Mesenchymal stem cell (in vitro differentiated cells and primary cell): Measurements from ENCODE around the gene COL4A2.

Experiments used
- DNase-seq: peaks from one replicate; pipeline ENCODE4 v3.0.0-alpha.2; 2013
- H2AFZ ChIP-seq: one replicate; pipeline ENCODE4 v1.6.1; 2013; ENCODE audit warnings: low read depth, mild to moderate bottlenecking, control low read depth, inconsistent platforms, low read length, moderate library complexity
- H2AK5ac ChIP-seq: 2 replicates; pipeline ENCODE4 v1.6.1; 2013; ENCODE audit warnings: low read length, moderate library complexity, mild to moderate bottlenecking, inconsistent platforms; ENCODE audit not compliant: severe bottlenecking
- H2BK120ac ChIP-seq: one replicate; pipeline ENCODE4 v1.6.1; 2013; ENCODE audit warnings: low read depth, mild to moderate bottlenecking, inconsistent platforms, low read length, moderate library complexity
- H2BK12ac ChIP-seq, 2 experiments: one replicate each; pipeline ENCODE4 v1.6.1; 2013; ENCODE audit warnings: inconsistent platforms in 2 of 2, low read length in 2 of 2, mild to moderate bottlenecking in 2 of 2, moderate library complexity in 2 of 2, control low read depth in 1 of 2
- H2BK15ac ChIP-seq: one replicate; pipeline ENCODE4 v1.6.1; 2013; ENCODE audit warnings: mild to moderate bottlenecking, low read depth, inconsistent platforms; ENCODE audit not compliant: poor library complexity, severe bottlenecking
- H2BK5ac ChIP-seq: 2 replicates; pipeline ENCODE4 v1.6.1; 2013; ENCODE audit warnings: low read depth, mild to moderate bottlenecking, low read length, control low read depth, inconsistent platforms; ENCODE audit not compliant: poor library complexity, severe bottlenecking
- H3K14ac ChIP-seq, 2 experiments: one replicate each; pipeline ENCODE4 v1.6.1; 2013; ENCODE audit warnings: inconsistent platforms in 2 of 2, low read length in 2 of 2, control low read depth in 1 of 2, mild to moderate bottlenecking in 1 of 2, moderate library complexity in 1 of 2
- H3K18ac ChIP-seq, 2 experiments: one replicate each; pipeline ENCODE4 v1.6.1; 2013; ENCODE audit warnings: inconsistent platforms in 2 of 2, low read length in 2 of 2, control low read depth in 1 of 2, low read depth in 1 of 2, mild to moderate bottlenecking in 1 of 2
- H3K23ac ChIP-seq, 2 experiments: one replicate each; pipeline ENCODE4 v1.6.1; 2013; ENCODE audit warnings: inconsistent platforms in 2 of 2, low read length in 2 of 2, mild to moderate bottlenecking in 2 of 2, moderate library complexity in 2 of 2, control low read depth in 1 of 2
- H3K27ac ChIP-seq: 2 replicates; pipeline ENCODE4 v1.5.1; 2013; ENCODE audit warnings: mild to moderate bottlenecking, moderate library complexity, low read length, control low read depth, inconsistent platforms; ENCODE audit not compliant: poor library complexity, severe bottlenecking
- H3K27me3 ChIP-seq, 2 experiments: 2 replicates each; pipeline versions ENCODE4 v1.6.1 to v1.7.0; 2013; ENCODE audit warnings: low read length in 2 of 2, mild to moderate bottlenecking in 2 of 2, moderate library complexity in 2 of 2, control low read depth in 1 of 2, inconsistent platforms in 1 of 2; ENCODE audit not compliant: control insufficient read depth in 1 of 2, insufficient read depth in 1 of 2
- H3K36me3 ChIP-seq, 2 experiments: 2 replicates each; pipeline versions ENCODE4 v1.6.1 to v1.7.0; 2013; ENCODE audit warnings: low read length in 2 of 2, control low read depth in 1 of 2, inconsistent platforms in 1 of 2, low read depth in 1 of 2, mild to moderate bottlenecking in 1 of 2; ENCODE audit not compliant: insufficient read depth in 2 of 2, control insufficient read depth in 1 of 2
- H3K4ac ChIP-seq, 2 experiments: one replicate each; pipeline ENCODE4 v1.6.1; 2013; ENCODE audit warnings: inconsistent platforms in 2 of 2, low read length in 2 of 2, mild to moderate bottlenecking in 2 of 2, moderate library complexity in 2 of 2, control low read depth in 1 of 2, low read depth in 1 of 2
- H3K4me1 ChIP-seq: 2 replicates; pipeline ENCODE4 v1.6.1; 2013; ENCODE audit warnings: low read depth, low read length, control low read depth; ENCODE audit not compliant: control insufficient read depth, insufficient read depth
- H3K4me2 ChIP-seq: 2 replicates; pipeline ENCODE4 v1.6.1; 2013; ENCODE audit warnings: low read length, mild to moderate bottlenecking, inconsistent platforms; ENCODE audit not compliant: poor library complexity, severe bottlenecking
- H3K4me3 ChIP-seq, 2 experiments: 2 replicates each; pipeline versions ENCODE4 v1.5.1 to v1.7.0; 2013; ENCODE audit warnings: low read length in 2 of 2, mild to moderate bottlenecking in 2 of 2, control low read depth in 1 of 2, low read depth in 1 of 2; ENCODE audit not compliant: insufficient read depth in 1 of 2
- H3K79me1 ChIP-seq: replicated peaks from 2 replicates; pipeline ENCODE4 v1.6.1; 2013; ENCODE audit warnings: mild to moderate bottlenecking, control low read depth, low read length, inconsistent platforms; ENCODE audit not compliant: poor library complexity, severe bottlenecking
- H3K9ac ChIP-seq: 2 replicates; pipeline ENCODE4 v1.7.0; 2013; ENCODE audit warnings: mild to moderate bottlenecking, low read length, moderate library complexity
- H3K9me3 ChIP-seq: 2 replicates; pipeline ENCODE4 v1.7.0; 2013; ENCODE audit warnings: mild to moderate bottlenecking, low read length; ENCODE audit not compliant: control insufficient read depth
- H4K8ac ChIP-seq: one replicate; pipeline ENCODE4 v1.6.1; 2013; ENCODE audit warnings: inconsistent platforms, mild to moderate bottlenecking, low read length, moderate library complexity
- H4K91ac ChIP-seq: one replicate; pipeline ENCODE4 v1.6.1; 2013; ENCODE audit warnings: mild to moderate bottlenecking, low read length, inconsistent platforms
- WGBS: methylation state at CpG from one replicate; pipeline ENCODE4 v1.1.7; 2013; ENCODE audit warnings: mixed read lengths; 5-methylcytosine and 5-hydroxymethylcytosine counted together

COL4A2 gene

DNA sequence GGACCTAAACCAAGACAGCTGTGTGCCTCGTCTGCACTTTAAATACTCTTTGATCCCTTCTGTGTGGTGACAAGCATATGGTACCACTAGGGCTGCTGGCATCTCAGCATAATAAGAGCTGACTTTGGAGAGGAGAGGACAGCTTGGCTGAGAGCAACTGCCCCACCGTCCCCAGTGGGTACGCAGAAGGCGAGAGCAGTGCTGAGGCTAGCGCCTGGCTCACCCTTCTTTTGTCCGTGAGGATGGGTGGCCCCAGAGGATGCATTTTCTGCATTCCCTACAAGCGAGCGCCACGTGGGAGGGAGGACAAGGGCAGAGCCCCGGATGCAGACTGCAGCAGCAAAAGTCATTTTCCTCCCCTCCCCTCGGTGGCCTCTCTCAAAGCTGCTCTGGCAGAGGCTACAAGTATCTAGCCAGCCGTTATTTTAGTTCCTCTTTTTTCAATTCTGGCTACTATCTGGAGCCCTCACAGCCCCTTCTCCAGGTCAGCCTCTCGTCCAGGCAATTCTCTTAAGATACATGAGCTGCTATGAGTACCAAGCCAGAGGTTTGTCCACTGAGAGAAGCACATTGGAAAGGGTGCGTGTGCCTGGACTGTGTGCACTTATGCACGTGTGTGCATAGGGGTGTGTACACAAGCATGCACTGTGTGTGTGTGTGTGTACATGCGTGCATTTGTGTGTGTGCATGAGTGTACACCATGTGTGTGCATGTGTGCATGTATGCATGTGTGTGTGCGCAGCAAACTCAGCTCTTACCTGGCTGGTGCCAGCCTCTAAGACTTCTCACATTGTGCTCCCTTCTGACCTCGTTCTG lies 203.1 kb downstream of the COL4A2 start:
- no peak overlapping the region for H2BK15ac ChIP-seq
- no peak overlapping the region for H2AFZ ChIP-seq
- peak overlapping the region; percentile 78 for H4K91ac ChIP-seq
- H3K18ac ChIP-seq = peak overlapping the region in 1 of 2 experiments; percentile 66
- WGBS = 75% methylated on average over 18 of the region's 18 CpGs
- no peak overlapping the region for H2AK5ac ChIP-seq
- no peaks in the 10 kb centered on the region for H3K79me1 ChIP-seq
- H2BK120ac ChIP-seq = no peak overlapping the region
- H4K8ac ChIP-seq = peak overlapping the region; percentile 66
- H3K36me3 ChIP-seq = peaks cover 56 to 84% of the 10 kb centered on the region in 2 experiments
- peak overlapping the region in 1 of 2 experiments; percentile 52 for H3K4ac ChIP-seq
- H3K9me3 ChIP-seq = no peaks in the 10 kb centered on the region
- H3K14ac ChIP-seq = peak overlapping the region in 1 of 2 experiments; percentile 53
- no peak for DNase-seq
- no peak overlapping the region for H3K9ac ChIP-seq
- peak overlapping the region in 1 of 2 experiments; percentile 22 for H2BK12ac ChIP-seq
- H3K23ac ChIP-seq = no peak overlapping the region
- H3K27me3 ChIP-seq = no peaks in the 10 kb centered on the region
- no peak overlapping the region for H3K4me2 ChIP-seq
- H3K4me1 ChIP-seq = peaks cover 30% of the 10 kb centered on the region
- H3K27ac ChIP-seq = no peak overlapping the region
- H2BK5ac ChIP-seq = no peak overlapping the region
- H3K4me3 ChIP-seq = no peak overlapping the region

DNA sequence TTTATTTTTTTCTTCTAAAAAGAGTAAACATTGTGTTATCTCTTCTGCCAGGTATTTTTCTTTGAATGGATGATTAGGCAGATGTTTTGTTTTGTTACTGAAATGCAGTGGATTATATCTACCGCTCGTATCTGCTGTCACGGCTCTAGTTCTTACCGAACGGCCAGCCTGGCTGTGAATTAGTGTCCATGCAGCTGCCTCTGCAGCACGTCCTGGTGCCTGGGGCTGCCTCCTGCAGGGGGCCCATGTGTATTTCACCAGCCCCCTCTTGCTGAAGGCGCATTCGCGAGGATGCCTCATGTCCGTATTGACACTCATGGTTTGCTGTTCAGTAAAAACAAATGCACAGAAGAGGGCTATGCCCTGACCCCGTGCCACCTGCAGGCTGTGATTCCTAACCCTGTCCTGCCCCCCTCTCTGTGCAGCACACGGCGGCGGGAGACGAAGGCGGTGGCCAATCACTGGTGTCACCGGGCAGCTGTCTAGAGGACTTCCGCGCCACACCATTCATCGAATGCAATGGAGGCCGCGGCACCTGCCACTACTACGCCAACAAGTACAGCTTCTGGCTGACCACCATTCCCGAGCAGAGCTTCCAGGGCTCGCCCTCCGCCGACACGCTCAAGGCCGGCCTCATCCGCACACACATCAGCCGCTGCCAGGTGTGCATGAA lies 204.6 kb downstream of the COL4A2 start:
- no peak overlapping the region for H4K91ac ChIP-seq
- no peak overlapping the region for H4K8ac ChIP-seq
- peaks cover 26% of the 10 kb centered on the region for H3K4me1 ChIP-seq
- no peak overlapping the region for H2BK12ac ChIP-seq
- no peaks in the 10 kb centered on the region for H3K27me3 ChIP-seq
- H3K4me2 ChIP-seq = no peak overlapping the region
- no peak overlapping the region for H3K4me3 ChIP-seq
- H2BK15ac ChIP-seq = no peak overlapping the region
- no peak overlapping the region for H2BK5ac ChIP-seq
- H3K9ac ChIP-seq = no peak overlapping the region
- no peak overlapping the region for H2BK120ac ChIP-seq
- no peaks in the 10 kb centered on the region for H3K79me1 ChIP-seq
- H2AFZ ChIP-seq = no peak overlapping the region
- H3K27ac ChIP-seq = no peak overlapping the region
- DNase-seq = no peak
- H3K18ac ChIP-seq = no peak overlapping the region
- no peak overlapping the region for H2AK5ac ChIP-seq
- H3K23ac ChIP-seq = no peak overlapping the region
- H3K14ac ChIP-seq = no peak overlapping the region
- H3K9me3 ChIP-seq = no peaks in the 10 kb centered on the region
- H3K36me3 ChIP-seq = peaks cover 48 to 75% of the 10 kb centered on the region in 2 experiments
- no peak overlapping the region for H3K4ac ChIP-seq
- 98% methylated on average over 31 of the region's 31 CpGs for WGBS

DNA sequence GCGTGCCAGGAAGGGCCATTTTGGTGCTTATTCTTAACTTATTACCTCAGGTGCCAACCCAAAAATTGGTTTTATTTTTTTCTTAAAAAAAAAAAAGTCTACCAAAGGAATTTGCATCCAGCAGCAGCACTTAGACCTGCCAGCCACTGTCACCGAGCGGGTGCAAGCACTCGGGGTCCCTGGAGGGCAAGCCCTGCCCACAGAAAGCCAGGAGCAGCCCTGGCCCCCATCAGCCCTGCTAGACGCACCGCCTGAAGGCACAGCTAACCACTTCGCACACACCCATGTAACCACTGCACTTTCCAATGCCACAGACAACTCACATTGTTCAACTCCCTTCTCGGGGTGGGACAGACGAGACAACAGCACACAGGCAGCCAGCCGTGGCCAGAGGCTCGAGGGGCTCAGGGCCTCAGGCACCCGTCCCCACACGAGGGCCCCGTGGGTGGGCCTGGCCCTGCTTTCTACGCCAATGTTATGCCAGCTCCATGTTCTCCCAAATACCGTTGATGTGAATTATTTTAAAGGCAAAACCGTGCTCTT lies 205.2 kb downstream of the COL4A2 start:
- no peak overlapping the region for H3K23ac ChIP-seq
- no peak overlapping the region for H3K4ac ChIP-seq
- no peak overlapping the region for H3K18ac ChIP-seq
- no peak overlapping the region for H2AFZ ChIP-seq
- no peak overlapping the region for H3K14ac ChIP-seq
- WGBS = 96% methylated on average over 17 of the region's 17 CpGs
- peaks cover 44 to 70% of the 10 kb centered on the region in 2 experiments for H3K36me3 ChIP-seq
- H3K79me1 ChIP-seq = no peaks in the 10 kb centered on the region
- no peaks in the 10 kb centered on the region for H3K9me3 ChIP-seq
- no peak overlapping the region for H3K27ac ChIP-seq
- H2BK120ac ChIP-seq = no peak overlapping the region
- no peak for DNase-seq
- H2BK5ac ChIP-seq = no peak overlapping the region
- H4K8ac ChIP-seq = peak overlapping the region; percentile 73
- no peak overlapping the region for H4K91ac ChIP-seq
- H3K27me3 ChIP-seq = no peaks in the 10 kb centered on the region
- H3K4me1 ChIP-seq = peaks cover 20% of the 10 kb centered on the region
- H3K4me2 ChIP-seq = no peak overlapping the region
- no peak overlapping the region for H2BK12ac ChIP-seq
- H2AK5ac ChIP-seq = no peak overlapping the region
- no peak overlapping the region for H3K9ac ChIP-seq
- no peak overlapping the region for H3K4me3 ChIP-seq
- no peak overlapping the region for H2BK15ac ChIP-seq

DNA sequence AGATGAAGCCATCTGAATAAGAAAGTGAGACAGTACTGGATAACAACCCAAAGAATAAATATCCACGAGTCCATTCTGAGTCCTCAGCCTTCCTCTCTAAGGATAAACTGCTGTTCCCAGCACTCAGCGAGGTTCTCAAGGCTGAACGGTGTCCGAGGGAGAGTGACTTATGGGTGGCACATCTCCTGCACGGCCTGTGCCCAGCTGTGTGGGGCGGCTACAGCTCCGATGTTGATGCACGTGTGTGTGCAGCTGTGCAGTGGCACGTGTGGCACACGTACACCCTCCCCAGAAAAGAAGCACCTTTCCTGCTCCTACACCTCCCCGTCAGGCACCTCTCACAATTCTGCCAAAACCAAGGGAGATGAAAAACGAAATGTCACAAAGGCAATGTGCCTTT lies 209.4 kb downstream of the COL4A2 start:
- H3K9ac ChIP-seq = no peak overlapping the region
- no peak overlapping the region for H2BK15ac ChIP-seq
- H3K4me2 ChIP-seq = no peak overlapping the region
- H3K27me3 ChIP-seq = no peaks in the 10 kb centered on the region
- no peaks in the 10 kb centered on the region for H3K9me3 ChIP-seq
- H3K4me1 ChIP-seq = peaks cover 4% of the 10 kb centered on the region
- H3K79me1 ChIP-seq = no peaks in the 10 kb centered on the region
- no peak overlapping the region for H3K14ac ChIP-seq
- WGBS = 87% methylated on average over 12 of the region's 12 CpGs
- H2AFZ ChIP-seq = no peak overlapping the region
- no peak overlapping the region for H3K4me3 ChIP-seq
- no peak overlapping the region for H3K4ac ChIP-seq
- no peak overlapping the region for H2BK12ac ChIP-seq
- H4K8ac ChIP-seq = peak overlapping the region; percentile 1
- peaks cover 21 to 48% of the 10 kb centered on the region in 2 experiments for H3K36me3 ChIP-seq
- H4K91ac ChIP-seq = no peak overlapping the region
- DNase-seq = no peak
- H2BK5ac ChIP-seq = no peak overlapping the region
- H3K18ac ChIP-seq = no peak overlapping the region
- H3K23ac ChIP-seq = no peak overlapping the region
- H2BK120ac ChIP-seq = no peak overlapping the region
- H3K27ac ChIP-seq = no peak overlapping the region
- H2AK5ac ChIP-seq = no peak overlapping the region
